Nephron (organoid): Measurements from ENCODE around the gene KCNQ1OT1.

Experiments used
- H3K27ac Mint-ChIP-seq, 3 experiments: 2 replicates each; pipeline ENCODE4 v1.8.0; 2020; ENCODE audit warnings: mixed read lengths in 3 of 3, mild to moderate bottlenecking in 2 of 3, moderate library complexity in 1 of 3
- H3K27me3 Mint-ChIP-seq: 2 replicates; pipeline ENCODE4 v1.8.0; 2021; ENCODE audit warnings: low read depth, mild to moderate bottlenecking, moderate library complexity, mixed read lengths
- H3K36me3 Mint-ChIP-seq: 2 replicates; pipeline ENCODE4 v1.8.0; 2020; ENCODE audit warnings: low read depth, mixed read lengths
- H3K4me1 Mint-ChIP-seq: 2 replicates; pipeline ENCODE4 v1.8.0; 2020; ENCODE audit warnings: mixed read lengths
- H3K4me3 Mint-ChIP-seq, 3 experiments: 2 replicates each; pipeline ENCODE4 v1.8.0; 2020; ENCODE audit warnings: mild to moderate bottlenecking in 3 of 3, mixed read lengths in 3 of 3, moderate library complexity in 2 of 3
- H3K9me3 Mint-ChIP-seq: 2 replicates; pipeline ENCODE4 v1.8.0; 2020; ENCODE audit warnings: mixed read lengths
- CTCF ChIP-seq, 3 experiments: fragments of 200-600 bp; sonication (generic); IDR thresholded peaks; one replicate each; pipeline ENCODE4 v1.5.0; 2021; ENCODE audit warnings: antibody characterized with exemption in 3 of 3; ENCODE audit not compliant: unreplicated experiment in 3 of 3

Gene KCNQ1OT1

DNA sequence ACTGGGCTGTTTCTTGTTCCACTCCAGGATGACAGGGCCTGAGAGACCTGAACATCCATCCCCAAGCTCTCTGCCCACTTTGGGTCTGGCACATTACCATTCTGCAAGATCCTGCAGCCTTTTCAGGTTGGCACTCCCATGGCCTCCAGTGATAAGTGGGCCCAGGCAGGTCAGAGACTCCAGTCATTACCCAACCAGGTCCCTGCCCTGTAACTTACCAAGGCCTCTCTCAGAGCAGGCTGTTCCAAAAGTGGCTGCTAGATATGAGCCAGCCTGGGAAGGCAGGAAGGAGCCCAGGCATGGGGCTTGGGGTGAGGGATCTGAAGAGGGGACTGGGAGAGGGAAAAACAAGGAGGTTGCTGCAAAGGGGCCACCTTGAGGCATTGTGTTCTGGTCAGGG lies 35.9 kb downstream of the KCNQ1OT1 start:
- no peak for TF ChIP-seq CTCF (IDR thresholded peaks at IDR 0.05; ENCODE audit: unreplicated experiment in 3 of 3)
- peak overlapping the region in 1 of 3 experiments; percentile 78 for H3K27ac Mint-ChIP-seq
- peaks cover 86% of the 10 kb centered on the region for H3K36me3 Mint-ChIP-seq
- H3K4me3 Mint-ChIP-seq = no peak overlapping the region
- peaks cover 16% of the 10 kb centered on the region for H3K4me1 Mint-ChIP-seq
- no peaks in the 10 kb centered on the region for H3K27me3 Mint-ChIP-seq
- H3K9me3 Mint-ChIP-seq = peaks cover 48% of the 10 kb centered on the region

DNA sequence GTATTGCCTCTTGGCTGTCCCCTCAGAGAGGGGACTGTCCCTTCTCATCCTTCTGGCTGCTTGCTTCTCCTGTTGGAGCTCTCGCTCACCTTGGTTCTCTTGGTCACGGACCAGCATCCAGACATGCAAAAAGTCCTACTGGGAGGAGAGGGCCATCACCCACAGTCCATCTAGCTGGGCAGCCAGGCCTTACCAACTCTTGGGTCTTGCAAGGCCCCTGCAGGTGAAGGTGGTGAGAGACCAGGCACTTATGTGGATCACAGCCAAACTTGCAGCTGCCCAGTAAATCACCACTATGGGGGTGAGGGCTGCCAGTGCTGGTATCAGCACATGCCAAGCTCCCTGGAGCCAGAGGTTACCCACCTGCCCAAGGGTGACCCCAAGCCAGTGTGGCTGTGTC lies 36.3 kb downstream of the KCNQ1OT1 start:
- Mint-ChIP-seq H3K27me3 (no peaks in the 10 kb centered on the region), H3K4me1 (peaks cover 16% of the 10 kb centered on the region), H3K36me3 (peaks cover 86% of the 10 kb centered on the region), H3K27ac (no peak overlapping the region), H3K4me3 (no peak overlapping the region), H3K9me3 (peaks cover 48% of the 10 kb centered on the region)
- no peak for TF ChIP-seq CTCF (IDR thresholded peaks at IDR 0.05; ENCODE audit: unreplicated experiment in 3 of 3)

- H3K4me1 Mint-ChIP-seq = peaks cover 18% of the 10 kb centered on the region
- H3K27ac Mint-ChIP-seq = peak overlapping the region in 1 of 3 experiments; percentile 46
- H3K36me3 Mint-ChIP-seq = peaks cover 86% of the 10 kb centered on the region
- H3K27me3 Mint-ChIP-seq = no peaks in the 10 kb centered on the region
- peaks cover 53% of the 10 kb centered on the region for H3K9me3 Mint-ChIP-seq
- TF ChIP-seq CTCF (IDR thresholded peaks at IDR 0.05; ENCODE audit: unreplicated experiment in 3 of 3) = no peak
- no peak overlapping the region for H3K4me3 Mint-ChIP-seq
Observed at GRCh38 chr11:2662430-2663299, 37.1 kb downstream of the KCNQ1OT1 start.

- TF ChIP-seq CTCF (IDR thresholded peaks at IDR 0.05; ENCODE audit: unreplicated experiment in 3 of 3) = no peak
- Mint-ChIP-seq H3K27me3 (no peaks in the 10 kb centered on the region), H3K4me1 (peaks cover 20% of the 10 kb centered on the region), H3K27ac (no peak overlapping the region), H3K9me3 (peaks cover 60% of the 10 kb centered on the region), H3K4me3 (no peak overlapping the region), H3K36me3 (peaks cover 92% of the 10 kb centered on the region)
Observed at GRCh38 chr11:2662024-2662312, 37.8 kb downstream of the KCNQ1OT1 start.

DNA sequence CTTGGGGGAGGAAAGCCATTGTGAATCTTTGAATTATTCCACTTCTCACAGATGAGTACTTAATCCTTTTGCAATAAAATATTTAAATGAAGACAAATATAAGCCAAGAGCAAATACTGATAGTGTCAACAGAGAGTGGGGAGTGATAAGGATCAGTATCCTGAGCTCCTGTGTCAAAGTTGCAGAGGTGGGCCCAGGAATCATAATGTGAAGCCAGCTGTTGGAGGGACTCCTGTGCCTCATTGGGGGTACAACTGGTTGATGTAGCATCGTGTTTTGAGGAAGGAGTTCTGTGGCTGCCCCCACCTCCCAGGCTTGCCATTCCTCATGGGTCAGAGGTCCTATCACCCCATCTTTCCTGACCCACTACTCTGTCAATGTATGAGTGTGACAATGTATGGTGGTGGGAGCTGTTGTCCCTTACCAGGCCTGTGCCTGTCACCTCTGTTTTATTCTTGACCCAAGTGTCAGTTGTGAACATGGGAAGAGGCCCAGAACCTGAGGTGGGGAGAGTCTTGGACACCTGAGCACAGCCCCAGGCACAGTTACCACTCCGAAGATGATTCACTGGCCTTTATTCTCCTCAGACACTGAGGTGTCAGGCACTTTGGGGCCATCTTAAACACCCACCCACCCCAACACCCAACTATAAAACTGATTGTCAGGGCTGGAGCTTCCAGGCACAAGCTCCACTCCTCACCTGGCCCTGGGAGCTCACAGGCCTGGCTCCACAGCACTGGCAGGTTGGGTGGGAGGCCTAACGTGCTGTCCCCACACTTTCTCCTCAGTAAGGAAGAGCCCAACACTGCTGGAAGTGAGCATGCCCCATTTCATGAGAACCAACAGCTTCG lies 38.4 kb downstream of the KCNQ1OT1 start:
- H3K4me3 Mint-ChIP-seq = no peak overlapping the region
- peak overlapping the region in 1 of 3 experiments; percentile 15 for H3K27ac Mint-ChIP-seq
- H3K9me3 Mint-ChIP-seq = peaks cover 66% of the 10 kb centered on the region
- peaks cover 26% of the 10 kb centered on the region for H3K4me1 Mint-ChIP-seq
- peaks cover 97% of the 10 kb centered on the region for H3K36me3 Mint-ChIP-seq
- TF ChIP-seq CTCF (IDR thresholded peaks at IDR 0.05; ENCODE audit: unreplicated experiment in 3 of 3) = no peak
- peaks cover under 1% of the 10 kb centered on the region for H3K27me3 Mint-ChIP-seq
